Keratinocyte (primary cell): ENCODE results near the gene B3GNT5.

Source experiments
- CTCF ChIP-seq, 3 experiments: IDR thresholded peaks in 1 of 3; conservative IDR thresholded peaks in 1 of 3; optimal IDR thresholded peaks in 1 of 3; 2 replicates in 2 of 3; 3 replicates in 1 of 3; pipeline versions ENCODE3 to v1.5.1; 2011; ENCODE audit warnings: low read length in 3 of 3, mild to moderate bottlenecking in 3 of 3, moderate library complexity in 2 of 3, control low read depth in 1 of 3, inconsistent platforms in 1 of 3; ENCODE audit not compliant: insufficient read depth in 2 of 3; ENCODE audit errors: extremely low read depth in 1 of 3
- EZH2 ChIP-seq: IDR thresholded peaks from one replicate; pipeline ENCODE4 v1.6.1; 2012; ENCODE audit warnings: inconsistent platforms, mild to moderate bottlenecking, low read length, moderate library complexity

GRCh38 chr3:183287301-183287971 is 34.4 kb downstream of the B3GNT5 start:
- TF ChIP-seq CTCF (optimal IDR thresholded peaks at IDR 0.05 in 1 of 3, IDR thresholded peaks at IDR 0.05 in 1 of 3, conservative IDR thresholded peaks at IDR 0.05 in 1 of 3; ENCODE audit: extremely low read depth in 1 of 3, insufficient read depth in 2 of 3, low read length in 3 of 3) (no peak), EZH2 (no peak)
